Neural progenitor cell (in vitro differentiated cells): Measurements from ENCODE around the gene PEPD. TPM values are rescaled to one million over a fixed set of nuclear protein-coding genes. Genes with fewer than 3 reads are reported as not detected.
A peak's percentile ranks its signal among the peaks of the same experiment; 100 is the strongest.

Experiments
- DNase-seq: peaks from one replicate; pipeline ENCODE4 v3.0.0-alpha.2; 2016; ENCODE audit warnings: low spot score
- H2AFZ ChIP-seq: fragments of 200-600 bp; sonication (generic); replicated peaks from 2 replicates; pipeline ENCODE4 v1.6.1; 2016; ENCODE audit warnings: antibody characterized with exemption
- H3F3A ChIP-seq: fragments of 200-600 bp; sonication (generic); 2 replicates; pipeline ENCODE4 v1.6.1; 2016; ENCODE audit warnings: antibody characterized with exemption, low read depth
- H3K27ac ChIP-seq: fragments of 200-600 bp; sonication (generic); 2 replicates; pipeline ENCODE4 v1.5.1; 2016; ENCODE audit warnings: mild to moderate bottlenecking
- H3K27me3 ChIP-seq: fragments of 200-600 bp; sonication (generic); 2 replicates; pipeline ENCODE4 v1.6.1; 2016; ENCODE audit warnings: mild to moderate bottlenecking, moderate library complexity
- H3K36me3 ChIP-seq: fragments of 200-600 bp; sonication (generic); 2 replicates; pipeline ENCODE4 v1.5.1; 2016
- H3K4me1 ChIP-seq: fragments of 200-600 bp; sonication (generic); 2 replicates; pipeline ENCODE4 v1.6.1; 2016; ENCODE audit warnings: mixed run types
- H3K4me2 ChIP-seq: fragments of 200-600 bp; sonication (generic); 2 replicates; pipeline ENCODE4 v1.6.1; 2016
- H3K4me3 ChIP-seq: fragments of 200-600 bp; sonication (generic); 2 replicates; pipeline ENCODE4 v1.5.1; 2016
- H3K79me2 ChIP-seq: fragments of 200-600 bp; sonication (generic); 2 replicates; pipeline ENCODE4 v1.6.1; 2016; ENCODE audit warnings: low read depth
- H3K9ac ChIP-seq: fragments of 200-600 bp; sonication (generic); 2 replicates; pipeline ENCODE4 v1.6.1; 2016
- H3K9me3 ChIP-seq: fragments of 200-600 bp; sonication (generic); 2 replicates; pipeline ENCODE4 v1.5.1; 2016; ENCODE audit warnings: low read depth
- H4K20me1 ChIP-seq: fragments of 200-600 bp; sonication (generic); 2 replicates; pipeline ENCODE4 v1.6.1; 2016; ENCODE audit warnings: low read depth
- H3K27ac Mint-ChIP-seq: 3 replicates; pipeline ENCODE4 v1.8.0; 2021; ENCODE audit warnings: mixed read lengths
- H3K27me3 Mint-ChIP-seq: 2 replicates; pipeline ENCODE4 v1.8.0; 2022; ENCODE audit warnings: low read depth, mild to moderate bottlenecking, inconsistent platforms, moderate library complexity, mixed read lengths; ENCODE audit not compliant: insufficient read depth
- H3K36me3 Mint-ChIP-seq: 3 replicates; pipeline ENCODE4 v1.8.0; 2021; ENCODE audit warnings: mixed read lengths
- H3K4me1 Mint-ChIP-seq: 3 replicates; pipeline ENCODE4 v1.8.0; 2021; ENCODE audit warnings: mixed read lengths
- H3K4me3 Mint-ChIP-seq: 3 replicates; pipeline ENCODE4 v1.8.0; 2021; ENCODE audit warnings: mild to moderate bottlenecking, moderate library complexity, mixed read lengths
- H3K9me3 Mint-ChIP-seq: 3 replicates; pipeline ENCODE4 v1.8.0; 2020; ENCODE audit warnings: mixed read lengths
- EZH2 ChIP-seq: fragments of 200-600 bp; sonication (generic); IDR thresholded peaks from 2 replicates; pipeline ENCODE4 v1.6.1; 2017; ENCODE audit warnings: antibody characterized with exemption, mild to moderate bottlenecking, moderate library complexity
- EZH2phosphoT487 ChIP-seq: fragments of 200-600 bp; sonication (generic); IDR thresholded peaks from 2 replicates; pipeline ENCODE4 v1.6.1; 2017; ENCODE audit warnings: antibody characterized with exemption
- total RNA-seq: library from RNA; depleted of rRNA; stranded (reverse); fragments of >200 nt; gene quantifications from 2 replicates; pipeline ENCODE4 v1.2.3, GENCODE V29; 2015; ENCODE audit warnings: low replicate concordance
- TF ChIP-seq, protein P1 (sequence below): fragments of 200-600 bp; sonication (generic); IDR thresholded peaks from 2 replicates; pipeline ENCODE4 v1.5.1; 2017; ENCODE audit warnings: antibody characterized with exemption, mild to moderate bottlenecking

Gene PEPD
- total RNA-seq, 1 donor from 2014 or later, result 47.0 TPM

- Mint-ChIP-seq H3K4me1 (peaks cover 13% of the 10 kb centered on the region), H3K4me3 (no peak overlapping the region), H3K9me3 (no peaks in the 10 kb centered on the region), H3K27ac (no peak overlapping the region), H3K27me3 (no peaks in the 10 kb centered on the region), H3K36me3 (no peaks in the 10 kb centered on the region)
- no peak overlapping the region for H3K27ac ChIP-seq
- no peak for DNase-seq
- H3K79me2 ChIP-seq, result no peaks in the 10 kb centered on the region
- H3K36me3 ChIP-seq, result no peaks in the 10 kb centered on the region
- TF ChIP-seq EZH2phosphoT487 (no peak), EZH2 (no peak)
- TF ChIP-seq, protein P1, sequence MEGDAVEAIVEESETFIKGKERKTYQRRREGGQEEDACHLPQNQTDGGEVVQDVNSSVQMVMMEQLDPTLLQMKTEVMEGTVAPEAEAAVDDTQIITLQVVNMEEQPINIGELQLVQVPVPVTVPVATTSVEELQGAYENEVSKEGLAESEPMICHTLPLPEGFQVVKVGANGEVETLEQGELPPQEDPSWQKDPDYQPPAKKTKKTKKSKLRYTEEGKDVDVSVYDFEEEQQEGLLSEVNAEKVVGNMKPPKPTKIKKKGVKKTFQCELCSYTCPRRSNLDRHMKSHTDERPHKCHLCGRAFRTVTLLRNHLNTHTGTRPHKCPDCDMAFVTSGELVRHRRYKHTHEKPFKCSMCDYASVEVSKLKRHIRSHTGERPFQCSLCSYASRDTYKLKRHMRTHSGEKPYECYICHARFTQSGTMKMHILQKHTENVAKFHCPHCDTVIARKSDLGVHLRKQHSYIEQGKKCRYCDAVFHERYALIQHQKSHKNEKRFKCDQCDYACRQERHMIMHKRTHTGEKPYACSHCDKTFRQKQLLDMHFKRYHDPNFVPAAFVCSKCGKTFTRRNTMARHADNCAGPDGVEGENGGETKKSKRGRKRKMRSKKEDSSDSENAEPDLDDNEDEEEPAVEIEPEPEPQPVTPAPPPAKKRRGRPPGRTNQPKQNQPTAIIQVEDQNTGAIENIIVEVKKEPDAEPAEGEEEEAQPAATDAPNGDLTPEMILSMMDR, result no peak
- no peak overlapping the region for H3K4me3 ChIP-seq
- H3K9me3 ChIP-seq, result no peaks in the 10 kb centered on the region
- H3K4me1 ChIP-seq, result peaks cover 3% of the 10 kb centered on the region
- H3K4me2 ChIP-seq, result no peak overlapping the region
- H4K20me1 ChIP-seq, result peaks cover 19% of the 10 kb centered on the region
- no peak overlapping the region for H3K9ac ChIP-seq
- H3K27me3 ChIP-seq, result no peaks in the 10 kb centered on the region
- no peak overlapping the region for H2AFZ ChIP-seq
- no peaks in the 10 kb centered on the region for H3F3A ChIP-seq
These were observed 100.2 kb downstream of the PEPD start for GRCh38 chr19:33421368-33421767.

DNA sequence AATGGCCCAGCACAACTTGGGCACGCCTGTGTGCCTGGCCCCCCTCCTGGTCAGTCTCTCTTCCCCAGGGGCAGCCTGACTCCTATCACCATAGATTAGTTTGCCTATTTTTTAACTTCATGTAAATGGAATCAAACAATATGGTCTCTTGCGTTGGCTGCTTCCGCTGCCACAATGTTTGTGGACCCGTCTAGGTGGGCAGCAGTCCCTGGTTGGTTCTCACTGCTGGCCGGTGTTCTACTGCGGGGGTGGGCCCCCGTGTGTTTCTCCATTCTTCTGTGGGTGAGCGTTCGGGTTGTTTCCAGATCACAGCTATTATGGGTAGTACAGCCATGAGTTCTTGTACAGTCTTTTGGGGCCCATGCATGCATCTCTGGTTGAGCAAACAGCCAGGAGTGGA lies 100.8 kb downstream of the PEPD start:
- TF ChIP-seq EZH2phosphoT487 (no peak), EZH2 (no peak)
- TF ChIP-seq, protein P1, result no peak
- no peaks in the 10 kb centered on the region for H3K79me2 ChIP-seq
- no peak overlapping the region for H3K4me3 ChIP-seq
- H3K9ac ChIP-seq, result no peak overlapping the region
- no peak for DNase-seq
- H3K4me2 ChIP-seq, result no peak overlapping the region
- Mint-ChIP-seq H3K4me3 (no peak overlapping the region), H3K27me3 (peaks cover 1% of the 10 kb centered on the region), H3K4me1 (peaks cover 14% of the 10 kb centered on the region), H3K36me3 (no peaks in the 10 kb centered on the region), H3K9me3 (no peaks in the 10 kb centered on the region), H3K27ac (no peak overlapping the region)
- no peaks in the 10 kb centered on the region for H3K27me3 ChIP-seq
- H3K27ac ChIP-seq, result no peak overlapping the region
- H2AFZ ChIP-seq, result no peak overlapping the region
- no peaks in the 10 kb centered on the region for H3K9me3 ChIP-seq
- no peaks in the 10 kb centered on the region for H3F3A ChIP-seq
- H3K4me1 ChIP-seq, result peaks cover 3% of the 10 kb centered on the region
- H4K20me1 ChIP-seq, result peaks cover 20% of the 10 kb centered on the region
- H3K36me3 ChIP-seq, result no peaks in the 10 kb centered on the region

- TF ChIP-seq EZH2phosphoT487 (no peak), EZH2 (no peak)
- TF ChIP-seq, protein P1, result no peak
- Mint-ChIP-seq H3K9me3 (no peaks in the 10 kb centered on the region), H3K27ac (no peak overlapping the region), H3K27me3 (peaks cover 2% of the 10 kb centered on the region), H3K4me3 (no peak overlapping the region), H3K36me3 (no peaks in the 10 kb centered on the region), H3K4me1 (peaks cover 14% of the 10 kb centered on the region)
- H3K4me3 ChIP-seq, result no peak overlapping the region
- H4K20me1 ChIP-seq, result peaks cover 20% of the 10 kb centered on the region
- H3K9ac ChIP-seq, result no peak overlapping the region
- peak; percentile 88 for DNase-seq
- H3K4me2 ChIP-seq, result no peak overlapping the region
- H3K27me3 ChIP-seq, result no peaks in the 10 kb centered on the region
- H3K36me3 ChIP-seq, result no peaks in the 10 kb centered on the region
- H3K79me2 ChIP-seq, result no peaks in the 10 kb centered on the region
- peaks cover 3% of the 10 kb centered on the region for H3K4me1 ChIP-seq
- H2AFZ ChIP-seq, result no peak overlapping the region
- no peak overlapping the region for H3K27ac ChIP-seq
- no peaks in the 10 kb centered on the region for H3K9me3 ChIP-seq
- H3F3A ChIP-seq, result no peaks in the 10 kb centered on the region
These were observed 101.8 kb downstream of the PEPD start for GRCh38 chr19:33419788-33420130.
